ENCODE results near the gene MVB12B. TPM values are rescaled to one million over a fixed set of nuclear protein-coding genes. Genes with fewer than 3 reads are reported as not detected.

The MVB12B gene
- polyA plus RNA-seq, 1 donor from 2014 or later, result 39.5 TPM

DNA sequence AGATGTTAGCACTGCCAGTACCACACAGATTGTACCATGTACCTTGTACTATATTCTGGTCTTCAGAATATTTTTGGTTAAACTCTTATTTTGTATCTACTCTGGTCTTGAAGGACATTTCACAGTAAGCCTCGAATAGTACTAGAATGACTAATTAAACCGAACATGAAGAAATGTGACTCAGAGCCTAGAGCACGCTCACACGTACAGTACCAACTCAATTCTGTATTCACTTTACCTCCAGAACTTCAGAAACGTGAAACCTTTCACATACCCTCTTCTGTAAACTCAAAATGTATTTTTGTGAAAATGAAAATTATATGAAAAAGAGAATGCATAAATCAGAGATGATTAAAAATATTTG is 112.8 kb downstream of the MVB12B start:
- Histone ChIP-seq H3K27ac (ENCODE audit: low read length) (peak overlapping the region; percentile 88), H3K36me3 (ENCODE audit: insufficient read depth, low read length) (peaks cover 4% of the 10 kb centered on the region), H2AFZ (ENCODE audit: low read depth, low read length) (no peak overlapping the region), H3K79me2 (replicated peaks; ENCODE audit: insufficient read depth, low read length) (no peaks in the 10 kb centered on the region), H3F3A (ENCODE audit: insufficient read depth, low read length, poor library complexity, severe bottlenecking) (no peaks in the 10 kb centered on the region), H3K4me2 (ENCODE audit: low read length) (no peak overlapping the region), H3K9me2 (ENCODE audit: insufficient read depth, low read length) (no peaks in the 10 kb centered on the region), H3K27me3 (ENCODE audit: insufficient read depth, low read depth, low read length) (no peaks in the 10 kb centered on the region), H3K4me3 (ENCODE audit: low read length) (no peak overlapping the region), H3K9me3 (ENCODE audit: low read length) (no peaks in the 10 kb centered on the region), H3K9ac (ENCODE audit: low read length) (no peak overlapping the region), H4K20me1 (ENCODE audit: insufficient read depth) (no peaks in the 10 kb centered on the region)
- TF ChIP-seq, protein P1, sequence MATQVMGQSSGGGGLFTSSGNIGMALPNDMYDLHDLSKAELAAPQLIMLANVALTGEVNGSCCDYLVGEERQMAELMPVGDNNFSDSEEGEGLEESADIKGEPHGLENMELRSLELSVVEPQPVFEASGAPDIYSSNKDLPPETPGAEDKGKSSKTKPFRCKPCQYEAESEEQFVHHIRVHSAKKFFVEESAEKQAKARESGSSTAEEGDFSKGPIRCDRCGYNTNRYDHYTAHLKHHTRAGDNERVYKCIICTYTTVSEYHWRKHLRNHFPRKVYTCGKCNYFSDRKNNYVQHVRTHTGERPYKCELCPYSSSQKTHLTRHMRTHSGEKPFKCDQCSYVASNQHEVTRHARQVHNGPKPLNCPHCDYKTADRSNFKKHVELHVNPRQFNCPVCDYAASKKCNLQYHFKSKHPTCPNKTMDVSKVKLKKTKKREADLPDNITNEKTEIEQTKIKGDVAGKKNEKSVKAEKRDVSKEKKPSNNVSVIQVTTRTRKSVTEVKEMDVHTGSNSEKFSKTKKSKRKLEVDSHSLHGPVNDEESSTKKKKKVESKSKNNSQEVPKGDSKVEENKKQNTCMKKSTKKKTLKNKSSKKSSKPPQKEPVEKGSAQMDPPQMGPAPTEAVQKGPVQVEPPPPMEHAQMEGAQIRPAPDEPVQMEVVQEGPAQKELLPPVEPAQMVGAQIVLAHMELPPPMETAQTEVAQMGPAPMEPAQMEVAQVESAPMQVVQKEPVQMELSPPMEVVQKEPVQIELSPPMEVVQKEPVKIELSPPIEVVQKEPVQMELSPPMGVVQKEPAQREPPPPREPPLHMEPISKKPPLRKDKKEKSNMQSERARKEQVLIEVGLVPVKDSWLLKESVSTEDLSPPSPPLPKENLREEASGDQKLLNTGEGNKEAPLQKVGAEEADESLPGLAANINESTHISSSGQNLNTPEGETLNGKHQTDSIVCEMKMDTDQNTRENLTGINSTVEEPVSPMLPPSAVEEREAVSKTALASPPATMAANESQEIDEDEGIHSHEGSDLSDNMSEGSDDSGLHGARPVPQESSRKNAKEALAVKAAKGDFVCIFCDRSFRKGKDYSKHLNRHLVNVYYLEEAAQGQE (IDR thresholded peaks at IDR 0.05; ENCODE audit: borderline replicate concordance), result no peak
- TF ChIP-seq POLR2AphosphoS5 (IDR thresholded peaks at IDR 0.05), result no peak
- no peak for TF ChIP-seq CTCF (IDR thresholded peaks at IDR 0.05; ENCODE audit: poor library complexity, severe bottlenecking)
- TF ChIP-seq SMC3 (conservative IDR thresholded peaks at IDR 0.05; ENCODE audit: poor library complexity), result no peak
- no peak for TF ChIP-seq EP300 (conservative IDR thresholded peaks at IDR 0.05; ENCODE audit: poor library complexity, severe bottlenecking)
- no peak for TF ChIP-seq MXI1 (conservative IDR thresholded peaks at IDR 0.05; ENCODE audit: poor library complexity, severe bottlenecking)
- no peak for TF ChIP-seq EZH2 (IDR thresholded peaks at IDR 0.05; ENCODE audit: borderline replicate concordance, insufficient read depth, low read length, poor library complexity, severe bottlenecking)
- TF ChIP-seq RAD21 (conservative IDR thresholded peaks at IDR 0.05), result no peak
- TF ChIP-seq TAF1 (IDR thresholded peaks at IDR 0.05; ENCODE audit: low read depth), result no peak

DNA sequence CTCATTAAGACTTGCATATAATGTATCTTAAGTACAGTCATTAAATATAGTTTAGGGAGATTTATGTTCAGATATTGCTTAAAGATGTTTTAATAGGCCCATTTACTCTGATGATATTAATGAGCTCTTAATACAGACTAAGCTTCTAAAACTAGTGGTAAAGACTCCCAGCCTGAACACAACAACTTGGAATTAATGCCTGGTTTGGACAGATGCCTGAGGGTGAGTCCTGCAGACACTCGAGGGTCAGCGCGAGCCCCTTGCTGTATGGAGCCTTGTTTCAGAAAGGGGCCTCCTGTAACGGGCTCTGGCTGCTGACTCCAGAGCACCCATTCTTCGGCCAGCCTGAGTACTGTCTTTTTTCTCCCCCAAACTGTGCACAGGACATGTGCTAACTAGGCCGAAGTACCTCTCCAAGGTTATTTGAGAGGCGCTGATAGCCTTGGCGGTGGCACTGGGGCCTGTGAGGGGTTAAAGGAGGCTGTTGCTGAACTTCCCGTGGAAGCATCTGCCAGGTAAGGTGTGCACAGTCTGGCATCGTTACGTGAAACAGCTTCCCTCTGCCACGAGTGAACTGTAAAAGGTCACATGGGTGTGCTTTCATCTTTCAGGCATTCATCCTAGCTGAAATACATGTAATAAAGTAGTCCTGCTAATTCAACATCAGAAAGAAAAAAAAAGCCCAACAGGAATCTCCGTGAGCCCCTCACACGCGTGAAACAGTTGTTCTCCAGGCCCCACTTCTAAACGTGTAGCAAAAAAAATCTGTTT is 113.4 kb downstream of the MVB12B start:
- Histone ChIP-seq H3K79me2 (replicated peaks; ENCODE audit: insufficient read depth, low read length) (no peaks in the 10 kb centered on the region), H3K9ac (ENCODE audit: low read length) (peak overlapping the region; percentile 42), H3K9me3 (ENCODE audit: low read length) (no peaks in the 10 kb centered on the region), H3K9me2 (ENCODE audit: insufficient read depth, low read length) (no peaks in the 10 kb centered on the region), H3K27me3 (ENCODE audit: insufficient read depth, low read depth, low read length) (no peaks in the 10 kb centered on the region), H3K36me3 (ENCODE audit: insufficient read depth, low read length) (no peaks in the 10 kb centered on the region), H2AFZ (ENCODE audit: low read depth, low read length) (no peak overlapping the region), H3K4me2 (ENCODE audit: low read length) (no peak overlapping the region), H3K27ac (ENCODE audit: low read length) (peak overlapping the region; percentile 88), H3F3A (ENCODE audit: insufficient read depth, low read length, poor library complexity, severe bottlenecking) (no peaks in the 10 kb centered on the region), H3K4me3 (ENCODE audit: low read length) (no peak overlapping the region), H4K20me1 (ENCODE audit: insufficient read depth) (no peaks in the 10 kb centered on the region)
- no peak for TF ChIP-seq EZH2 (IDR thresholded peaks at IDR 0.05; ENCODE audit: borderline replicate concordance, insufficient read depth, low read length, poor library complexity, severe bottlenecking)
- no peak for TF ChIP-seq SMC3 (conservative IDR thresholded peaks at IDR 0.05; ENCODE audit: poor library complexity)
- no peak for TF ChIP-seq RAD21 (conservative IDR thresholded peaks at IDR 0.05)
- no peak for TF ChIP-seq CTCF (IDR thresholded peaks at IDR 0.05; ENCODE audit: poor library complexity, severe bottlenecking)
- no peak for TF ChIP-seq MXI1 (conservative IDR thresholded peaks at IDR 0.05; ENCODE audit: poor library complexity, severe bottlenecking)
- TF ChIP-seq, protein P1 (IDR thresholded peaks at IDR 0.05; ENCODE audit: borderline replicate concordance), result no peak
- TF ChIP-seq TAF1 (IDR thresholded peaks at IDR 0.05; ENCODE audit: low read depth), result no peak
- no peak for TF ChIP-seq EP300 (conservative IDR thresholded peaks at IDR 0.05; ENCODE audit: poor library complexity, severe bottlenecking)
- no peak for TF ChIP-seq POLR2AphosphoS5 (IDR thresholded peaks at IDR 0.05)
